SK-N-SH treated with all-trans-retinoic acid at 6 μM for 48 hours (cell line): ENCODE measurements around the gene MROH7.

Experiments
- ATAC-seq: fragments of 200-7000 bp; cut with Tn5 transposase; 3 replicates; pipeline ENCODE4 v1.9.1; 2020; ENCODE audit warnings: mild to moderate bottlenecking, moderate library complexity
- ARNTL ChIP-seq: fragments of 450-650 bp; formaldehyde crosslinking; IDR thresholded peaks from 2 replicates; pipeline ENCODE4 v1.5.0; 2020; ENCODE audit warnings: low read depth, mild to moderate bottlenecking, moderate library complexity, borderline replicate concordance
- BACH2 ChIP-seq: fragments of 250-450 bp; sonication (Bioruptor Pico); IDR thresholded peaks from 2 replicates; pipeline ENCODE4 v1.9.0; 2021; ENCODE audit warnings: mild to moderate bottlenecking, borderline replicate concordance
- CREB5 ChIP-seq: fragments of 250-450 bp; sonication (Bioruptor Pico); IDR thresholded peaks from 2 replicates; pipeline ENCODE4 v1.5.1; 2020; ENCODE audit warnings: low read depth, mild to moderate bottlenecking, moderate library complexity
- CSDC2 ChIP-seq: fragments of 250-450 bp; sonication (Bioruptor Pico); IDR thresholded peaks from 2 replicates; pipeline ENCODE4 v1.5.0; 2020; ENCODE audit warnings: mild to moderate bottlenecking, moderate library complexity
- ESRRG ChIP-seq: fragments of 250-450 bp; sonication (Bioruptor Pico); IDR thresholded peaks from 2 replicates; pipeline ENCODE4 v1.6.1; 2021; ENCODE audit warnings: mild to moderate bottlenecking
- GLIS3 ChIP-seq: fragments of 250-450 bp; sonication (Bioruptor Pico); IDR thresholded peaks from 2 replicates; pipeline ENCODE4 v1.5.0; 2020; ENCODE audit warnings: mild to moderate bottlenecking, moderate library complexity
- ISL1 ChIP-seq: fragments of 250-450 bp; sonication (Bioruptor Pico); IDR thresholded peaks from 2 replicates; pipeline ENCODE4 v2.1.2; 2022; ENCODE audit warnings: mild to moderate bottlenecking, moderate library complexity
- OSR1 ChIP-seq: fragments of 250-450 bp; sonication (Bioruptor Pico); IDR thresholded peaks from 2 replicates; pipeline ENCODE4 v1.8.0; 2022; ENCODE audit warnings: moderate library complexity, mild to moderate bottlenecking, inconsistent platforms
- POU6F1 ChIP-seq: fragments of 250-450 bp; sonication (Bioruptor Pico); IDR thresholded peaks from 2 replicates; pipeline ENCODE4 v1.8.0; 2021; ENCODE audit warnings: low read depth, mild to moderate bottlenecking, moderate library complexity, borderline replicate concordance
- RARB ChIP-seq: fragments of 250-450 bp; sonication (Bioruptor Pico); IDR thresholded peaks from 2 replicates; pipeline ENCODE4 v1.8.0; 2021; ENCODE audit warnings: mild to moderate bottlenecking, moderate library complexity
- SNAI2 ChIP-seq: fragments of 250-450 bp; sonication (Bioruptor Pico); IDR thresholded peaks from 2 replicates; pipeline ENCODE4 v1.5.0; 2020; ENCODE audit warnings: mild to moderate bottlenecking, moderate library complexity
- TCF4 ChIP-seq: fragments of 250-450 bp; sonication (Bioruptor Pico); IDR thresholded peaks from 2 replicates; pipeline ENCODE4 v1.8.0; 2021; ENCODE audit warnings: mild to moderate bottlenecking, moderate library complexity, borderline replicate concordance
- TOX ChIP-seq: fragments of 250-450 bp; sonication (Bioruptor Pico); IDR thresholded peaks from 2 replicates; pipeline ENCODE4 v1.8.0; 2021; ENCODE audit warnings: mild to moderate bottlenecking, moderate library complexity, borderline replicate concordance
- ZC3H10 ChIP-seq: fragments of 250-450 bp; sonication (Bioruptor Pico); IDR thresholded peaks from 2 replicates; pipeline ENCODE4 v1.5.1; 2021; ENCODE audit warnings: mild to moderate bottlenecking, moderate library complexity
- ZFP30 ChIP-seq: fragments of 450-650 bp; formaldehyde crosslinking; IDR thresholded peaks from 2 replicates; pipeline ENCODE4 v1.5.0; 2022; ENCODE audit warnings: mild to moderate bottlenecking, moderate library complexity
- ZNF70 ChIP-seq: fragments of 450-650 bp; formaldehyde crosslinking; IDR thresholded peaks from 2 replicates; pipeline ENCODE4 v1.5.0; 2020; ENCODE audit warnings: mild to moderate bottlenecking, moderate library complexity
- ZNF8 ChIP-seq: fragments of 450-650 bp; formaldehyde crosslinking; IDR thresholded peaks from 2 replicates; pipeline ENCODE4 v1.5.0; 2020; ENCODE audit warnings: mild to moderate bottlenecking, moderate library complexity
- TF ChIP-seq, protein P1 (sequence below): fragments of 250-450 bp; sonication (Bioruptor Pico); IDR thresholded peaks from 2 replicates; pipeline ENCODE4 v1.8.0; 2020; ENCODE audit warnings: mild to moderate bottlenecking, moderate library complexity, borderline replicate concordance
- TF ChIP-seq, protein P2 (sequence below): fragments of 250-450 bp; sonication (Bioruptor Pico); IDR thresholded peaks from 2 replicates; pipeline ENCODE4 v1.5.0; 2020; ENCODE audit warnings: mild to moderate bottlenecking, moderate library complexity
- TF ChIP-seq, protein P3 (sequence below): fragments of 250-450 bp; sonication (Bioruptor Pico); IDR thresholded peaks from 2 replicates; pipeline ENCODE4 v1.5.1; 2021; ENCODE audit warnings: mild to moderate bottlenecking, moderate library complexity

The MROH7 gene

DNA sequence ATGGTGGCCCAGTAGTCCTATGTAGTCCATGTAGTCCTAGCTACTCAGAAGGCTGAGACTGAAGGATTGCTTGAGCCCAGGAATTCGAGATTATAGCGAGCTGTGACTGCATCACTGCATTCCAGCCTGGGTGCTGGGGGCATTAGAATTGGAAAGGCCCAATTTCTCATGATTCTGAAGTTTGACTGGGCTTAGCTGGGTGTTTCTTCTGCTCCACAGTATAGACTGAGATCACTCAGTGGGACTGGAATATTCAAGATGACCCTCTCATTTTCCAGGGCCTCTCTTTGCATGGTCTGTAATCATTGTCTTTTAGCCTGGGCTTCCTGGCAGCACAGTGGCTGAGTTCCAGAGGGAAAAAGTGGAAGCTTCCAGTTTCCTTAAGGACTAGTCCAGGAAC, 26.2 kb downstream of the MROH7 start:
- ATAC-seq, result no peak
- TF ChIP-seq TOX (CRISPR knock-in tag) (no peak), GLIS3 (no peak), CSDC2 (CRISPR knock-in tag) (no peak), CREB5 (no peak), ZNF8 (no peak), BACH2 (CRISPR knock-in tag) (no peak), POU6F1 (CRISPR knock-in tag) (no peak), ZFP30 (no peak), ZC3H10 (CRISPR knock-in tag) (no peak), SNAI2 (CRISPR knock-in tag) (no peak), RARB (CRISPR knock-in tag) (no peak), OSR1 (CRISPR knock-in tag) (no peak)
- TF ChIP-seq, protein P1, sequence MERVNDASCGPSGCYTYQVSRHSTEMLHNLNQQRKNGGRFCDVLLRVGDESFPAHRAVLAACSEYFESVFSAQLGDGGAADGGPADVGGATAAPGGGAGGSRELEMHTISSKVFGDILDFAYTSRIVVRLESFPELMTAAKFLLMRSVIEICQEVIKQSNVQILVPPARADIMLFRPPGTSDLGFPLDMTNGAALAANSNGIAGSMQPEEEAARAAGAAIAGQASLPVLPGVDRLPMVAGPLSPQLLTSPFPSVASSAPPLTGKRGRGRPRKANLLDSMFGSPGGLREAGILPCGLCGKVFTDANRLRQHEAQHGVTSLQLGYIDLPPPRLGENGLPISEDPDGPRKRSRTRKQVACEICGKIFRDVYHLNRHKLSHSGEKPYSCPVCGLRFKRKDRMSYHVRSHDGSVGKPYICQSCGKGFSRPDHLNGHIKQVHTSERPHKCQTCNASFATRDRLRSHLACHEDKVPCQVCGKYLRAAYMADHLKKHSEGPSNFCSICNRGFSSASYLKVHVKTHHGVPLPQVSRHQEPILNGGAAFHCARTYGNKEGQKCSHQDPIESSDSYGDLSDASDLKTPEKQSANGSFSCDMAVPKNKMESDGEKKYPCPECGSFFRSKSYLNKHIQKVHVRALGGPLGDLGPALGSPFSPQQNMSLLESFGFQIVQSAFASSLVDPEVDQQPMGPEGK, result no peak
- TF ChIP-seq, protein P2, sequence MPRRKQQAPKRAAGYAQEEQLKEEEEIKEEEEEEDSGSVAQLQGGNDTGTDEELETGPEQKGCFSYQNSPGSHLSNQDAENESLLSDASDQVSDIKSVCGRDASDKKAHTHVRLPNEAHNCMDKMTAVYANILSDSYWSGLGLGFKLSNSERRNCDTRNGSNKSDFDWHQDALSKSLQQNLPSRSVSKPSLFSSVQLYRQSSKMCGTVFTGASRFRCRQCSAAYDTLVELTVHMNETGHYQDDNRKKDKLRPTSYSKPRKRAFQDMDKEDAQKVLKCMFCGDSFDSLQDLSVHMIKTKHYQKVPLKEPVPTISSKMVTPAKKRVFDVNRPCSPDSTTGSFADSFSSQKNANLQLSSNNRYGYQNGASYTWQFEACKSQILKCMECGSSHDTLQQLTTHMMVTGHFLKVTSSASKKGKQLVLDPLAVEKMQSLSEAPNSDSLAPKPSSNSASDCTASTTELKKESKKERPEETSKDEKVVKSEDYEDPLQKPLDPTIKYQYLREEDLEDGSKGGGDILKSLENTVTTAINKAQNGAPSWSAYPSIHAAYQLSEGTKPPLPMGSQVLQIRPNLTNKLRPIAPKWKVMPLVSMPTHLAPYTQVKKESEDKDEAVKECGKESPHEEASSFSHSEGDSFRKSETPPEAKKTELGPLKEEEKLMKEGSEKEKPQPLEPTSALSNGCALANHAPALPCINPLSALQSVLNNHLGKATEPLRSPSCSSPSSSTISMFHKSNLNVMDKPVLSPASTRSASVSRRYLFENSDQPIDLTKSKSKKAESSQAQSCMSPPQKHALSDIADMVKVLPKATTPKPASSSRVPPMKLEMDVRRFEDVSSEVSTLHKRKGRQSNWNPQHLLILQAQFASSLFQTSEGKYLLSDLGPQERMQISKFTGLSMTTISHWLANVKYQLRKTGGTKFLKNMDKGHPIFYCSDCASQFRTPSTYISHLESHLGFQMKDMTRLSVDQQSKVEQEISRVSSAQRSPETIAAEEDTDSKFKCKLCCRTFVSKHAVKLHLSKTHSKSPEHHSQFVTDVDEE (CRISPR knock-in tag), result no peak
- TF ChIP-seq, protein P3, sequence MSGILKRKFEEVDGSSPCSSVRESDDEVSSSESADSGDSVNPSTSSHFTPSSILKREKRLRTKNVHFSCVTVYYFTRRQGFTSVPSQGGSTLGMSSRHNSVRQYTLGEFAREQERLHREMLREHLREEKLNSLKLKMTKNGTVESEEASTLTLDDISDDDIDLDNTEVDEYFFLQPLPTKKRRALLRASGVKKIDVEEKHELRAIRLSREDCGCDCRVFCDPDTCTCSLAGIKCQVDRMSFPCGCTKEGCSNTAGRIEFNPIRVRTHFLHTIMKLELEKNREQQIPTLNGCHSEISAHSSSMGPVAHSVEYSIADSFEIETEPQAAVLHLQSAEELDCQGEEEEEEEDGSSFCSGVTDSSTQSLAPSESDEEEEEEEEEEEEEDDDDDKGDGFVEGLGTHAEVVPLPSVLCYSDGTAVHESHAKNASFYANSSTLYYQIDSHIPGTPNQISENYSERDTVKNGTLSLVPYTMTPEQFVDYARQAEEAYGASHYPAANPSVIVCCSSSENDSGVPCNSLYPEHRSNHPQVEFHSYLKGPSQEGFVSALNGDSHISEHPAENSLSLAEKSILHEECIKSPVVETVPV (CRISPR knock-in tag), result no peak
- TF ChIP-seq, all 23 proteins: peak for 0

DNA sequence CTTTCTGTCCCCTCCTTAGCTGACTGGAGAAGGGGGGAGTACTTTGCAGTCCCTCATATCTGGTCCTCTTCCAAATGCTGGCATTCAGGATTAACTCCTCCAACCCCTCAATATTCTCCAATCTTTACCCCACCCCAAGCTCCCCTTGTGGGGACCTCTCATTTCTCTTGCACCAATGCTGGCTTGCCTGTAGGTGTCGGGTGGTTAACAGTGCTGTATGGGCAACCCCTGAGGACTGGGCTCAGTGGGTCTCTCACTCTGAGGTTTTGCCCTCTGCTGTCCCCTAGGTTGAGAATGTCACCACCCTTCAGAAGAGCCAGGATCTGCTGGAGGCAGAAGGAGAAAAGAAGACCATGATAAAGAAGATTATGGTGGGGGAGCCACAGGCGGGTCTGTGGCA, 27.0 kb downstream of the MROH7 start:
- ATAC-seq, result no peak
- TF ChIP-seq GLIS3 (no peak), TCF4 (no peak), ISL1 (CRISPR knock-in tag) (no peak), SNAI2 (CRISPR knock-in tag) (no peak), ESRRG (no peak), ZNF70 (CRISPR knock-in tag) (no peak), CSDC2 (CRISPR knock-in tag) (no peak), BACH2 (CRISPR knock-in tag) (no peak)

GRCh38 chr1:54671985-54672608, 30.5 kb downstream of the MROH7 start:
- ATAC-seq, result peak; percentile 95
- TF ChIP-seq ZC3H10 (CRISPR knock-in tag), result no peak
- TF ChIP-seq ZNF70 (CRISPR knock-in tag), result no peak
- no peak for TF ChIP-seq TOX (CRISPR knock-in tag)
- no peak for TF ChIP-seq ARNTL (CRISPR knock-in tag)
- TF ChIP-seq, all 23 proteins: peak for 0
